ENCODE data around the gene TTC38. TPM values are rescaled to one million over a fixed set of nuclear protein-coding genes. Genes with fewer than 3 reads are reported as not detected.

Gene TTC38
- polyA plus RNA-seq, 1 donor from 2014 or later: 1.4 TPM

- H3K4me3 ChIP-seq (ENCODE audit: low read length): no peak overlapping the region
- H3K4me2 ChIP-seq (ENCODE audit: low read length): no peak overlapping the region
- H3K27ac ChIP-seq (ENCODE audit: low read length): no peak overlapping the region
- H3K27me3 ChIP-seq (ENCODE audit: insufficient read depth, low read depth, low read length): peaks cover 4% of the 10 kb centered on the region
- H3K9ac ChIP-seq (ENCODE audit: low read length): no peak overlapping the region
- no peaks in the 10 kb centered on the region for H3F3A ChIP-seq (ENCODE audit: insufficient read depth, low read length, poor library complexity, severe bottlenecking)
- no peak for TF ChIP-seq EZH2 (IDR thresholded peaks at IDR 0.05; ENCODE audit: borderline replicate concordance, insufficient read depth, low read length, poor library complexity, severe bottlenecking)
- TF ChIP-seq RAD21 (conservative IDR thresholded peaks at IDR 0.05): no peak
- no peak for TF ChIP-seq CTCF (IDR thresholded peaks at IDR 0.05; ENCODE audit: poor library complexity, severe bottlenecking)
- TF ChIP-seq MXI1 (conservative IDR thresholded peaks at IDR 0.05; ENCODE audit: poor library complexity, severe bottlenecking): no peak
- no peak for TF ChIP-seq TAF1 (IDR thresholded peaks at IDR 0.05; ENCODE audit: low read depth)
- TF ChIP-seq POLR2AphosphoS5 (IDR thresholded peaks at IDR 0.05): no peak
- no peaks in the 10 kb centered on the region for H3K9me3 ChIP-seq (ENCODE audit: low read length)
- H2AFZ ChIP-seq (ENCODE audit: low read depth, low read length): no peak overlapping the region
- H3K36me3 ChIP-seq (ENCODE audit: insufficient read depth, low read length): no peaks in the 10 kb centered on the region
- no peaks in the 10 kb centered on the region for H4K20me1 ChIP-seq (ENCODE audit: insufficient read depth)
- no peaks in the 10 kb centered on the region for H3K79me2 ChIP-seq (replicated peaks; ENCODE audit: insufficient read depth, low read length)
- no peaks in the 10 kb centered on the region for H3K9me2 ChIP-seq (ENCODE audit: insufficient read depth, low read length)
These were observed 5.1 kb downstream of the TTC38 start for GRCh38 chr22:46272762-46273431.

- H3K4me2 ChIP-seq (ENCODE audit: low read length): no peak overlapping the region
- H4K20me1 ChIP-seq (ENCODE audit: insufficient read depth): no peaks in the 10 kb centered on the region
- no peak overlapping the region for H2AFZ ChIP-seq (ENCODE audit: low read depth, low read length)
- no peaks in the 10 kb centered on the region for H3K9me2 ChIP-seq (ENCODE audit: insufficient read depth, low read length)
- TF ChIP-seq EZH2 (IDR thresholded peaks at IDR 0.05; ENCODE audit: borderline replicate concordance, insufficient read depth, low read length, poor library complexity, severe bottlenecking) (no peak), CTCF (IDR thresholded peaks at IDR 0.05; ENCODE audit: poor library complexity, severe bottlenecking) (no peak)
- H3K4me3 ChIP-seq (ENCODE audit: low read length): no peak overlapping the region
- H3K9me3 ChIP-seq (ENCODE audit: low read length): no peaks in the 10 kb centered on the region
- H3K27ac ChIP-seq (ENCODE audit: low read length): no peak overlapping the region
- no peaks in the 10 kb centered on the region for H3F3A ChIP-seq (ENCODE audit: insufficient read depth, low read length, poor library complexity, severe bottlenecking)
- no peaks in the 10 kb centered on the region for H3K27me3 ChIP-seq (ENCODE audit: insufficient read depth, low read depth, low read length)
- H3K9ac ChIP-seq (ENCODE audit: low read length): no peak overlapping the region
- H3K36me3 ChIP-seq (ENCODE audit: insufficient read depth, low read length): no peaks in the 10 kb centered on the region
- no peaks in the 10 kb centered on the region for H3K79me2 ChIP-seq (replicated peaks; ENCODE audit: insufficient read depth, low read length)
These were observed 5.8 kb downstream of the TTC38 start for GRCh38 chr22:46273432-46274148.

GRCh38 chr22:46274381-46274780 lies 6.6 kb downstream of the TTC38 start:
- H4K20me1 ChIP-seq (ENCODE audit: insufficient read depth): no peaks in the 10 kb centered on the region
- H3K4me2 ChIP-seq (ENCODE audit: low read length): no peak overlapping the region
- H3K27ac ChIP-seq (ENCODE audit: low read length): no peak overlapping the region
- no peaks in the 10 kb centered on the region for H3K36me3 ChIP-seq (ENCODE audit: insufficient read depth, low read length)
- H3K4me3 ChIP-seq (ENCODE audit: low read length): no peak overlapping the region
- no peak for TF ChIP-seq CTCF (IDR thresholded peaks at IDR 0.05; ENCODE audit: poor library complexity, severe bottlenecking)
- TF ChIP-seq POLR2AphosphoS5 (IDR thresholded peaks at IDR 0.05): no peak
- no peak for TF ChIP-seq EZH2 (IDR thresholded peaks at IDR 0.05; ENCODE audit: borderline replicate concordance, insufficient read depth, low read length, poor library complexity, severe bottlenecking)
- no peak for TF ChIP-seq MXI1 (conservative IDR thresholded peaks at IDR 0.05; ENCODE audit: poor library complexity, severe bottlenecking)
- no peak for TF ChIP-seq EP300 (conservative IDR thresholded peaks at IDR 0.05; ENCODE audit: poor library complexity, severe bottlenecking)
- TF ChIP-seq SMC3 (conservative IDR thresholded peaks at IDR 0.05; ENCODE audit: poor library complexity): no peak
- no peak for TF ChIP-seq RAD21 (conservative IDR thresholded peaks at IDR 0.05)
- no peak for TF ChIP-seq TAF1 (IDR thresholded peaks at IDR 0.05; ENCODE audit: low read depth)
- TF ChIP-seq REST (IDR thresholded peaks at IDR 0.05; ENCODE audit: borderline replicate concordance): no peak
- no peak overlapping the region for H3K9ac ChIP-seq (ENCODE audit: low read length)
- H3K79me2 ChIP-seq (replicated peaks; ENCODE audit: insufficient read depth, low read length): no peaks in the 10 kb centered on the region
- H3F3A ChIP-seq (ENCODE audit: insufficient read depth, low read length, poor library complexity, severe bottlenecking): no peaks in the 10 kb centered on the region
- H3K9me3 ChIP-seq (ENCODE audit: low read length): no peaks in the 10 kb centered on the region
- no peak overlapping the region for H2AFZ ChIP-seq (ENCODE audit: low read depth, low read length)
- no peaks in the 10 kb centered on the region for H3K27me3 ChIP-seq (ENCODE audit: insufficient read depth, low read depth, low read length)
- H3K9me2 ChIP-seq (ENCODE audit: insufficient read depth, low read length): no peaks in the 10 kb centered on the region

All from neural cell (in vitro differentiated cells).